Peyer's patch (tissue), 4 donors: Measurements from ENCODE around the gene ZNF516. TPM values are rescaled to one million over a fixed set of nuclear protein-coding genes. Genes with fewer than 3 reads are reported as not detected.
"Not testable (repeated sequence)": the region's sequence is repeated elsewhere in the genome, so short reads cannot be mapped to it uniquely, and the experiment has no call there.

ENCODE experiments used
- DNase-seq, 3 donors: peaks; one replicate each; pipeline ENCODE4 v3.0.0-alpha.2; 2017 to 2019
- H3K27ac ChIP-seq, 4 donors: fragments of 200-600 bp; sonication (generic); one replicate each; pipeline ENCODE4 v1.5.1; 2016 to 2019
- H3K27me3 ChIP-seq, 2 donors: fragments of 200-600 bp; sonication (generic); one replicate each; pipeline ENCODE4 v1.5.1; 2019
- H3K36me3 ChIP-seq, 3 donors: fragments of 200-600 bp; sonication (generic); one replicate each; pipeline ENCODE4 v1.5.1; 2016 to 2019
- H3K4me1 ChIP-seq, 4 donors: fragments of 200-600 bp; sonication (generic); one replicate each; pipeline ENCODE4 v1.5.1; 2016 to 2019
- H3K4me3 ChIP-seq, 4 donors: fragments of 200-600 bp; sonication (generic); 1 replicate in 3 of 4; 2 replicates in 1 of 4; pipeline ENCODE4 v1.5.1; 2016 to 2019; ENCODE audit warnings: mild to moderate bottlenecking in 1 of 4
- H3K9me3 ChIP-seq, 4 donors: fragments of 200-600 bp; sonication (generic); one replicate each; pipeline ENCODE4 v1.5.1; 2016 to 2019; ENCODE audit warnings: mild to moderate bottlenecking in 1 of 4
- CTCF ChIP-seq, 6 experiments: fragments of 450-650 bp in 4 of 6; fragments of 200-600 bp in 2 of 6; sonication (generic) in 1 of 6; IDR thresholded peaks; one replicate each; pipeline ENCODE4 v1.5.1; 2017 to 2019; ENCODE audit warnings: antibody characterized with exemption in 6 of 6, mild to moderate bottlenecking in 3 of 6, moderate library complexity in 1 of 6
- POLR2A ChIP-seq, 2 donors: fragments of 450-650 bp; IDR thresholded peaks; one replicate each; pipeline ENCODE4 v1.5.1; 2017; ENCODE audit warnings: antibody characterized with exemption in 2 of 2, mild to moderate bottlenecking in 2 of 2, moderate library complexity in 2 of 2
- total RNA-seq, 4 donors: library from RNA; depleted of rRNA; stranded (reverse); fragments of >200 nt; gene quantifications; one replicate each; pipeline ENCODE4 v1.1.0, GENCODE V29; 2016

ZNF516 gene
- total RNA-seq, 4 donors from 2014 or later, result 19.8 to 39.6 (median 25.7) TPM

- Histone ChIP-seq H3K36me3 (no peaks in the 10 kb centered on the region), H3K27me3 (no peaks in the 10 kb centered on the region), H3K4me3 (no peak overlapping the region), H3K4me1 (peaks cover 0 to 24% (median 1%) of the 10 kb centered on the region in 4 donors), H3K27ac (no peak overlapping the region), H3K9me3 (no peaks in the 10 kb centered on the region)
- no peak for TF ChIP-seq CTCF (IDR thresholded peaks at IDR 0.05)
- TF ChIP-seq POLR2A (IDR thresholded peaks at IDR 0.05), result no peak
- no peak for DNase-seq
Observed at GRCh38 chr18:76479351-76480238, 15.4 kb downstream of the ZNF516 start.

DNA sequence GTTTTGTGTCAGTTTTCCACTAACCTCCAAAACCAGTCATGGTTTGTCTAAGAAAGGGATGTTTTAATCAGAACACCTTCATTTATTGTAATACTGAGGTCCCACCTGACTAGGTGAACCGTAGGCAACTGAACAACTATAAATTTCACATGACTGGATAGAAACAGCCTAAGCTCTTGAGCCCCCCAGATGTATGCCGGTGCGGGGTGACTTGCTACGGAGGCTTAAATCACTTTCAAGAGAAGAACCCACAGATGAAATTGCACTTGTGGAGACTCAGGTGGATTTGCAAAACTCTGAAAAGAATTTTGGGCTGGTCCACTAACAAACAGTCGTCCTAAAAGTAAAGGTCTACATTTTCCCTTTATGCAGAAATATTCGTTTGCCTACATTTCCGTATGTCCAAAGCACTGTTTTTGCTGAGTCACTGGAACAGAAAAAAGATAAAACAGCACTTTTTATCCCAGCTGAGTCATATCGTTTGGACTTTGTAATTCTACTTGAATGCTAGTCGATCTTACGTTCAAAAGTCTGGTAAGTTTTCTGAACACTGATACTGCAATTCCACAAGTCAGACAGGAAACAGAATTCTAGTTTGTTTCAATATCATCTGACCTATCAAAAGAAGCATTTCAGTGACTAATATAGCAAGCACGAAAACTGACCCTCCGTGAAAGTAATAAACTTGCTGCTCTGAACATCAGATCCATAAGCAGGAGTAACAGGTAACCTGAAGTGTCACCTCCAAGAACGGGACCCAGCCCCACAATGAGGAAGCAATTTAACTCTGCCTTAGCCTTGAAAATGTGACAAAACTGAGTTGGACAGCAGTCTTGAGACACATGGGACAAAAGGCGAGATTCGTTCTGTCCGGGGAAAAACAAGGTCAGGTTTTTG, 18.1 kb downstream of the ZNF516 start:
- Histone ChIP-seq H3K36me3 (no peaks in the 10 kb centered on the region), H3K4me1 (peaks cover 0 to 30% (median 0%) of the 10 kb centered on the region in 4 donors), H3K4me3 (peak overlapping the region in 2 of 4 donors; percentile 35 to 39), H3K27ac (peak overlapping the region in 3 of 4 donors; percentile 39 to 74 (median 73)), H3K27me3 (no peaks in the 10 kb centered on the region), H3K9me3 (no peaks in the 10 kb centered on the region)
- TF ChIP-seq CTCF (IDR thresholded peaks at IDR 0.05) (no peak), POLR2A (IDR thresholded peaks at IDR 0.05) (no peak)
- no peak for DNase-seq

DNA sequence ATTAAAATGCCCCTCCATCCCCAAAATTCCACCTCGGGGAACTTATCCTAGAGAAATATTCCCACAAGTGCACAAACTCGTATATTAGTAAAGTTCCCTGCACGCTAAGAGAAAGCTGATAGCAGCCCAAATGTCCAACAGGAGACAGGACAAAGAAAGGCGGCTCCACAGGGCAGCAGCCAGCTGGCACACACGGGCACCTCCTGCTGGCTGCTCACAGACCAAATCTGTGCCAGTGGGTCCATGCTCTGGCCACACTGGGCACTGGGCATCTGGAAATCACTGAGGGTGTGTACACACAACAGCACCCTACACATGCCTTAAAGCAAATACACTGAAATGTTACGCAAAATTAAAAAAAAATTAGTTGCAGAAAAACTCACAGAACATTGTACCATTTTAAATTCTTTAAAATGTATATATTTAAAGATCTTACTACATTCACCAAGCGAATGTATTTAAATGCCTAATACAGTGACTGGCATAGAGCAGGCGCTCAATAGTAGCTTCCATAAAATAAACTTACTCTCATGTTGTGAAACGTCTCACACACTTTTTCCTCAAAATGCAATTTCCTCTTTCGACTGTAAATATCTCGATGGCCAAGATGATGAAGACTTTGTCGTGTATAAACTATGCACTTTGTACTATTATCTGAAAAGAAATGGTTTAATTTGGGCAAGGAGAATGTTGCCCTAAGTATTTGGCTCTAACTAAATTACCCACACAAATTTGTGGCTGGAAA, 19.4 kb downstream of the ZNF516 start:
- peak overlapping the region in 1 of 4 donors; percentile 73 for H3K27ac ChIP-seq

GRCh38 chr18:76474824-76475223, 20.2 kb downstream of the ZNF516 start:
- H3K4me1 ChIP-seq, result peaks cover 0 to 30% (median 0%) of the 10 kb centered on the region in 4 donors
- DNase-seq, result no peak
- H3K9me3 ChIP-seq, result no peaks in the 10 kb centered on the region

More for the DNA sequence above, 19.4 kb downstream of the ZNF516 start:
- DNase-seq, result no peak
- H3K4me3 ChIP-seq, result no peak overlapping the region
- H3K9me3 ChIP-seq, result no peaks in the 10 kb centered on the region
- peaks cover 0 to 30% (median 0%) of the 10 kb centered on the region in 4 donors for H3K4me1 ChIP-seq
- no peaks in the 10 kb centered on the region for H3K27me3 ChIP-seq
- TF ChIP-seq CTCF (IDR thresholded peaks at IDR 0.05), result no peak
- TF ChIP-seq POLR2A (IDR thresholded peaks at IDR 0.05), result no peak
- no peaks in the 10 kb centered on the region for H3K36me3 ChIP-seq

DNA sequence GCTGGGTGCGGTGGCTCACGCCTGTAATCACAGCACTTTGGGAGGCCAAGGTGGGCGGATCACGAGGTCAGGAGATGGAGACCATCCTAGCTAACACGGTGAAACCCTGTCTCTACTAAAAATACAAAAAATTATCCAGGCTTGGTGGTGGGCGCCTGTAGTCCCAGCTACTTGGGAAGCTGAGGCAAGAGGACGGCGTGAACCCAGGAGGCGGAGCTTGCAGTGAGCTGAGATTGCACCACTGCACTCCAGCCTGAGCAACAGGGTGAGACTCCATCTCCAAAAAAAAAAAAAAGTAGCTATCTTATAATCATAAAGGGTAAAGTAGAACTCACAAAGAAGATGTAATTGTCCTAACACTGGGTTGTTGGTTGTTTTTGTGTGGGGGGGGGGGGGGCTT, 21.5 kb downstream of the ZNF516 start:
- not testable (repeated sequence) for H3K27me3 ChIP-seq, DNase-seq, H3K9me3 ChIP-seq, H3K36me3 ChIP-seq, H3K27ac ChIP-seq, H3K4me3 ChIP-seq
- peaks cover 0 to 30% (median 0%) of the 10 kb centered on the region in 4 donors for H3K4me1 ChIP-seq

More at GRCh38 chr18:76474824-76475223, 20.2 kb downstream of the ZNF516 start:
- H3K4me3 ChIP-seq, result no peak overlapping the region
- TF ChIP-seq POLR2A (IDR thresholded peaks at IDR 0.05) (no peak), CTCF (IDR thresholded peaks at IDR 0.05) (no peak)
- H3K27me3 ChIP-seq, result no peaks in the 10 kb centered on the region
- H3K36me3 ChIP-seq, result no peaks in the 10 kb centered on the region
- H3K27ac ChIP-seq, result no peak overlapping the region
